Measurements from ENCODE around the gene TCF7L2. TPM values are rescaled to one million over a fixed set of nuclear protein-coding genes. Genes with fewer than 3 reads are reported as not detected.

The TCF7L2 gene
- total and polyA plus RNA-seq, 9 donors, result 21.1 to 41.7 (median 34.5) TPM

- Histone ChIP-seq H3K27ac (no peak overlapping the region), H3K9me3 (no peaks in the 10 kb centered on the region), H3K27me3 (no peaks in the 10 kb centered on the region), H3K4me1 (ENCODE audit: insufficient read depth) (peaks cover 10% of the 10 kb centered on the region), H3K4me3 (no peak overlapping the region), H3K36me3 (no peaks in the 10 kb centered on the region)
- no peak for DNase-seq
- intact Hi-C loops (cut with DNase I), result no loop called here
- TF ChIP-seq, protein P1, sequence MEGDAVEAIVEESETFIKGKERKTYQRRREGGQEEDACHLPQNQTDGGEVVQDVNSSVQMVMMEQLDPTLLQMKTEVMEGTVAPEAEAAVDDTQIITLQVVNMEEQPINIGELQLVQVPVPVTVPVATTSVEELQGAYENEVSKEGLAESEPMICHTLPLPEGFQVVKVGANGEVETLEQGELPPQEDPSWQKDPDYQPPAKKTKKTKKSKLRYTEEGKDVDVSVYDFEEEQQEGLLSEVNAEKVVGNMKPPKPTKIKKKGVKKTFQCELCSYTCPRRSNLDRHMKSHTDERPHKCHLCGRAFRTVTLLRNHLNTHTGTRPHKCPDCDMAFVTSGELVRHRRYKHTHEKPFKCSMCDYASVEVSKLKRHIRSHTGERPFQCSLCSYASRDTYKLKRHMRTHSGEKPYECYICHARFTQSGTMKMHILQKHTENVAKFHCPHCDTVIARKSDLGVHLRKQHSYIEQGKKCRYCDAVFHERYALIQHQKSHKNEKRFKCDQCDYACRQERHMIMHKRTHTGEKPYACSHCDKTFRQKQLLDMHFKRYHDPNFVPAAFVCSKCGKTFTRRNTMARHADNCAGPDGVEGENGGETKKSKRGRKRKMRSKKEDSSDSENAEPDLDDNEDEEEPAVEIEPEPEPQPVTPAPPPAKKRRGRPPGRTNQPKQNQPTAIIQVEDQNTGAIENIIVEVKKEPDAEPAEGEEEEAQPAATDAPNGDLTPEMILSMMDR (IDR thresholded peaks at IDR 0.05), result no peak
- no peak for TF ChIP-seq POLR2A (IDR thresholded peaks at IDR 0.05)
- no peak for TF ChIP-seq EP300 (IDR thresholded peaks at IDR 0.05)
- WGBS, 3 donors, result 92 to 93% (median 92%) methylated on average over 10 of the region's 10 CpGs
These were observed 165.5 kb downstream of the TCF7L2 start for GRCh38 chr10:113115556-113115955.

DNA sequence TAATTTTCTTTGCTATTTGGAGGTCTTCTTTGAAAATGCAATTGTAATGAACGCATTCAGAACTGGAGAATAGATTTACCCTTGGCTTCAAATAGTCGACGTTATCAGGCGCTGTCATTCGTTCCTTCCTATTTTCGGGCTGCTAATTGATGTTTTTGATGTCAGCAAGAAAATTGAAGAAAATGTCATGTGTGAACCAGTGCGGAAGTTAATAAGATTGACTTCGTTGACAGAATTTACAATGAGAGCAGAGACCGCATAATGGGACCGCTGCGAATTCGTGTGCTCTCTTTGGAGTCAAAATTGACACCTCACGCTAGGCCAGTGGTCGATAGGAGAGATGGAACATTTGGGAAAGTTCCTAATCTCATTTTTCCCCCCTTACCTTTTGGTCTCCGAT, 168.8 kb downstream of the TCF7L2 start:
- intact Hi-C loops (cut with DNase I), result no loop called here
- Histone ChIP-seq H3K9me3 (no peaks in the 10 kb centered on the region), H3K27ac (no peak overlapping the region), H3K27me3 (no peaks in the 10 kb centered on the region), H3K4me3 (no peak overlapping the region), H3K4me1 (ENCODE audit: insufficient read depth) (no peaks in the 10 kb centered on the region), H3K36me3 (no peaks in the 10 kb centered on the region)
- TF ChIP-seq POLR2A (IDR thresholded peaks at IDR 0.05) (no peak), EP300 (IDR thresholded peaks at IDR 0.05) (no peak)
- TF ChIP-seq, protein P1 (IDR thresholded peaks at IDR 0.05), result no peak
- DNase-seq, result no peak
- 95% methylated on average over 15 of the region's 15 CpGs for WGBS, 3 donors

- Histone ChIP-seq H3K27me3 (no peaks in the 10 kb centered on the region), H3K9me3 (no peaks in the 10 kb centered on the region), H3K27ac (no peak overlapping the region), H3K4me3 (no peak overlapping the region), H3K36me3 (no peaks in the 10 kb centered on the region), H3K4me1 (ENCODE audit: insufficient read depth) (no peaks in the 10 kb centered on the region)
- TF ChIP-seq, protein P1 (IDR thresholded peaks at IDR 0.05), result no peak
- no peak for TF ChIP-seq POLR2A (IDR thresholded peaks at IDR 0.05)
- no peak for TF ChIP-seq EP300 (IDR thresholded peaks at IDR 0.05)
- WGBS, 3 donors, result 97 to 99% (median 98%) methylated on average over 14 of the region's 14 CpGs
- intact Hi-C loops (cut with DNase I), result loop anchor here in 2 of 4 donors (10.0 kb wide), 2 partner anchors 395 to 405 kb away; no protein-coding TSS in a partner anchor
- no peak for DNase-seq
These were observed 169.8 kb downstream of the TCF7L2 start for GRCh38 chr10:113119801-113120200.

DNA sequence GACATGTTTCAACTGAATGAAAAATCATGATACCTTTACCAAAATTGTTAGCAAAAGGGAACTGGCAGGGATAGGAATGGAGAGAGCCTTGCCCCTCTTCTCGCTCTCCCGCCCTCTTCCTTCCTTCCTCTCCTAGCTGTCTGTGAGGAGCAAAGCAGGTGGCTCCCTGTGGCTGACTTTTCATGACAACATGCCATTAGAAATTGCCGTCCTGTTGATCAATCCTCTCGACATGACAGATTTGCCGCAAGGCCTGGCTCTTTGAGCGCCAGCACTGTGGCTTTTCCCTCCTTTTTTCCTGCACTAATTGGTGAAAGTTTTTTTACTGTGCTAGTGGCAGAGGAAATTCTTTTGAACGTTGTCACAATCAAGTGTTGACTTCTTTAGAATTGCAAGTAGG, 171.1 kb downstream of the TCF7L2 start:
- Histone ChIP-seq H3K27ac (no peak overlapping the region), H3K9me3 (no peaks in the 10 kb centered on the region), H3K36me3 (no peaks in the 10 kb centered on the region), H3K4me3 (no peak overlapping the region), H3K27me3 (no peaks in the 10 kb centered on the region), H3K4me1 (ENCODE audit: insufficient read depth) (no peaks in the 10 kb centered on the region)
- intact Hi-C loops (cut with DNase I), result loop anchor here in 2 of 4 donors (10.0 kb wide), 2 partner anchors 396 to 406 kb away; no protein-coding TSS in a partner anchor
- DNase-seq, result no peak
- TF ChIP-seq, protein P1 (IDR thresholded peaks at IDR 0.05), result no peak
- TF ChIP-seq POLR2A (IDR thresholded peaks at IDR 0.05), result no peak
- no peak for TF ChIP-seq EP300 (IDR thresholded peaks at IDR 0.05)
- 84 to 85% (median 84%) methylated on average over 7 of the region's 7 CpGs for WGBS, 3 donors

All from ovary (tissue), 9 donors.